NCI-H748 treated with DMSO at 0.1 percent for 48 hours (cell line): ENCODE results near the gene BAZ1B.
"Not testable (repeated sequence)": the region's sequence is repeated elsewhere in the genome, so short reads cannot be mapped to it uniquely, and the experiment has no call there.

Experiments
- DNase-seq: peaks from one replicate; lab custom pipeline; 2025; lab: John Stamatoyannopoulos, UW

The BAZ1B gene

GRCh38 chr7:73504920-73505319 lies 17.2 kb downstream of the BAZ1B start:
- DNase-seq, result no peak

- no peak for DNase-seq
Measured at GRCh38 chr7:73504017-73504416, 18.1 kb downstream of the BAZ1B start.

- DNase-seq, result no peak
Measured at GRCh38 chr7:73503229-73503628, 18.9 kb downstream of the BAZ1B start.

- DNase-seq, result no peak
Measured at GRCh38 chr7:73496626-73497025, 25.5 kb downstream of the BAZ1B start.

DNA sequence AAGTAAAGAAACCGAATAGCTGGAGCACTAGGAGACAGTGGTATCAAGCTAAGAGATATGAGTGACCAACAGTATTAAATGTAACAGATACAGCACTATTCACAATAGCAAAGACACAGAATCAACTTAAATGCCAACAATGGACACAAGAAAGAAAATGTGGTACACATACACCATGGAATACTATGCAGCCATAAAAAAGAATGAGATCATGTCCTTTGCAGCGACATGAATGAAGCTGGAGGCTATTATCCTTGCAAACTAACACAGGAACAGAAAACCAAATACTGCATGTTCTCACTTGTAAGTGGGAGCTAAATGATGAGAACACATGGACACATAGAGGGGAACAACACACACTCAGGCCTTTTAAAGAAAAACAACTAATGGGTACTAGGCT lies 26.6 kb downstream of the BAZ1B start:
- not testable (repeated sequence) for DNase-seq

DNA sequence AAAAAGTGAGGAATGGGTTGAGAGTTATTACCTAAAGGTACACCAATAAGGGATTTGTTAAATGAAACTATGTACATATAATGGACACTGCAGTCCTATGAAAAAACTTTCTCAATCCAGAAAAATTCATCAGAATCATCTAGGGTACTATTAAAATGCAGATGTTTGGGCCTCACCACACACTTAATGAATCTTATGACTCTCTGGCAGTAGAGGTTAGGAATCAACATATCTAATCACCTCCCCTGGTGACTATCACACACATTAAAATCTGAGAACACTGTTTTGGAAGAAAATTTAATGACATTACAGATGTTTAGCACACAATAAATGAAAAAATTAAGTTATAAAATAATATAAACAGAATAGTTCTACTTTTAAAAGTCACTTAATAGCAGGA lies 32.1 kb downstream of the BAZ1B start:
- DNase-seq, result no peak

- no peak for DNase-seq
Measured at GRCh38 chr7:73487486-73487885, 34.6 kb downstream of the BAZ1B start.

DNA sequence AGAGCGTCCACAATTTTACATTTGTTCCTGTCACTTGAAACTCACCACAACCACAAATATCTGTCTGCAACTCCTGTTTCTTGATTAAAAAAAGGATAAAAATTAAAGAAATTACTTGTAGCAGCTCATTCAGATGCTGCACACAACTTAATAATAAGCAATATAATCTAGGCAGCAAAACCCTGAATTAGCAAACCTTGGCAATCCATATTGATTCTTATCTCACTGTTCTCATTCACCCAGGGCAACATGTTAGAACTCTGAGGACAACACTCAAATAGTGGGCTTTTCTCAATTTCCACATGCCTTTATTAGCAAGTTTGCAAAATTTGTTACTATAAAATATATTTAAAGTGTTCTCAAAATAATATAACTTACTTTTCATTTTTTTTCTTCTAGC lies 38.9 kb downstream of the BAZ1B start:
- no peak for DNase-seq

DNA sequence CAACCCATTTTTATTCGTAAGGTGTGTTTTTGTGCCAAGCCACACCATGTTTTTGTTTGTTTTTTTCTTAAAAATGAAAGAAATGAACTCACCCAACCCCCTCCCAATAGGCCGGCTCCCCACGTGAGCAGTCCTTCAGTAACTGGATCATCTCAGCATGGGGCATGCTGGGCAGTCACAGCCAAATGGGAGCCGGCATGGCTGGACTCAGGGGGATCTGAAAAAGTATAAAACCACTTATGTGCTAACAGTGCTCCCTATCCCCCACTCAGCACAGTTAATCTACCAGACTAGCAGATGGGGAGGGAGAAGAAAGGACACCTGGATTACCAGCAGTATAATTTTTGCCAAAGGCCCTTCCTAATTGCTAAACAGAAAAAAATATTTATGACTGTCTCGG lies 39.3 kb downstream of the BAZ1B start:
- no peak for DNase-seq

DNA sequence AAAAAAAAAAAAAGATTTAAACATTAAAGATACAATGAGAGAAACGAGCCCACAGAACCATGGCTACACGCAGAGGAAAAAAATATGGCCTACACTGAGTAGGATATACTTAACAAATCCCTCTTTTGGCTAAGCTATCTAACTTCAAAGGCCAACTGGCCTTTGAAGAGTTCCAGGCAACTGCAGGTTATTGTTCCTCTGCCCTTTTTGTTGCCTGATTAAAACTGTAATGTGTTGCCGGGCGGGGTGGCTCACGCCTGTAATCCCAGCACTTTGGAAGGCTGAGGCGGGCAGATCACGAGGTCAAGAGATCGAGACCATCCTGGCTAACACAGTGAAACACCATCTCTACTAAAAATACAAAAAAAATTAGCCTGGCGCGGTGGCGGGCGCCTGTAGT lies 40.6 kb downstream of the BAZ1B start:
- not testable (repeated sequence) for DNase-seq

- no peak for DNase-seq
Measured at GRCh38 chr7:73478549-73478948, 43.5 kb downstream of the BAZ1B start.

GRCh38 chr7:73477376-73477775 lies 44.7 kb downstream of the BAZ1B start:
- no peak for DNase-seq

- DNase-seq, result no peak
Measured at GRCh38 chr7:73470208-73470607, 51.9 kb downstream of the BAZ1B start.

- not testable (repeated sequence) for DNase-seq
Measured at GRCh38 chr7:73467046-73467445, 55.0 kb downstream of the BAZ1B start.

DNA sequence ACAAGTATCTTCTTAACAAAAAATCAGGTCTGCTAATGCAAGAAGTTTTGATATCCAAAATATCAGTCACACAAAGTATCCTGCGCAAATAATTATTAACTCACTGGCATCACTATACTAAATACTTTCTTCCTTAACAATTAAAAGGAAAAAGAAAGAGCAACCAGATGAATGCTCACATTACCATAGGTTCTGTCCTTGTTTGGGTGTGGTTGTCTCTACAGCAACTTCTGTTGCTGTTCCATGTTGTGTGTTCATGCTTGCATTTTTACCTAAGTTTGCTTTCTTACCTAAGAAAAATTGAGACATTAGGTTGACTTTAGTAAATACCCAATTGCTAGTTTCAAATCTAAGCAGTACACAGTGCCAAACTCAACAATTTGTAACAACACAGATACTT lies 56.0 kb downstream of the BAZ1B start:
- no peak for DNase-seq

DNA sequence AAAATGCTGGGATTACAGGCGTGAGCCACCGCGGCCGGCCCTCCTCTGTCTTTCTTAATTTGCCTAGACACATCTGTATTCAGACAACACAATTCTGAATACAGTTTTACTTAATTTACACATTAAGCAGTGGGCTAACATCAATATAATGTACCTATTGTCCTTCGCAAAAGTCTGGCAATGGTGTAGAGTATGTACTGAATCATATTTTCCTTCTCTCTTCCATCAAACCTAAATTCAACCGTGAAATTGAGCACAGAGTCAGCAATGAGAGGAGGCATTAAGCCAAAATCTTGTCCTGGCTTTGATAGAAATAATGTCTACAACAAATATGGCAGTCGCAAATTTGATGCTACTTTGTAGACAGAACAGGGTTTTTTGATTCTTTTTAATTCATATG lies 58.1 kb downstream of the BAZ1B start:
- DNase-seq, result no peak

- no peak for DNase-seq
Measured at GRCh38 chr7:73463260-73463659, 58.8 kb downstream of the BAZ1B start.

DNA sequence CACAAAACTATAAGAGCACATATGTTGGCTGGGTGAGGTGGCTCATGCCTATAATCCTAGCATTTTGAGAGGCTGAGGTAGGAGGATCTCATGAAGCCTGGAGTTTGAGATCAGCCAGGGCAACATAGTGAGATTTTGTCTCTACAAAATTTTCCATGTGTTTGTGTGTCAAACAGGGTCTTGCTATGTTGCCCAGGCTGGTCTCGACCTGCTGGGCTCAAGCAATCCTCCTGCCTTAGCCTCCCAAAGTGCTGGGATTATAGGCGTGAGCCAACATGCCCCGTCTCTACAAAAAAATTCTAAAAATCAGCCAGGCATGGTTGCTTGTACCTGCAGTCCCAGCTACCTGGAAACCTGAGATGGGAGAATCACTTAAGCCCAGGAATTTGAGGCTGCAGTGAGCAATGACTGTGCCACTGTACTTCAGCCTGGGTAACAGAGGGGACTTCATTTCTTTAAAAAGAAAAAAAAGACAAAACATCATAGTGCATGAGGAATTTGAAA lies 60.3 kb downstream of the BAZ1B start:
- no peak for DNase-seq

GRCh38 chr7:73454424-73454823 lies 67.7 kb downstream of the BAZ1B start:
- DNase-seq, result no peak

GRCh38 chr7:73452999-73453635 lies 69.0 kb downstream of the BAZ1B start:
- no peak for DNase-seq

DNA sequence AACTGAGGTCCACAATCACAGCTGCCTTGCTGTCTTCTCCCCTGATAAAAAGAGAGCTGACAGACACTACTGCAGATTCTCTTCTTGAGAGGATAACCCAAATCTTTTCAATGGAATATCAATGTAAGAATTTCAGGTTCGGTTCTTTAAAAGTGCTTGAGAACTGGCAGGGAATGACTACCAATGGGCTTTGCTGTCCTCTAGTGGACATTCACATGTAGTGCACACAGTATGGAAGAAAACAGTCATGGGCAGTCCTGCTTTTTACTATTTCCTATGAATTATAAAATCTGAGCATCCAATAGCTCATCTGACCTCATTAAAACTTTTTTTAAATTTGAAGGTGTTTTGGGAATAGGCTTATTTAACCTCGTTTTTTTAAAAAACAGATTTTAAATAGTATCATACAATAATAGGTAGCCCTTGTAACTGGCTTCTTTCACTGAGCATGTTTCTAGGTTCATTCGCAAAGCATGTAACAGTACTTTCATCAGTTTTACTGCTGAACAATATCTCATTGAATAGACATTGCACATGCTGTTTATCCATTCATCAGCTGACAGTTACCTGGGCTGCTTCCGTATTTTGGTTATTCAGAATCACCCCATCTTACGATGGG lies 70.2 kb downstream of the BAZ1B start:
- DNase-seq, result peak; percentile 40

- DNase-seq, result no peak
Measured at GRCh38 chr7:73449422-73449821, 72.7 kb downstream of the BAZ1B start.

DNA sequence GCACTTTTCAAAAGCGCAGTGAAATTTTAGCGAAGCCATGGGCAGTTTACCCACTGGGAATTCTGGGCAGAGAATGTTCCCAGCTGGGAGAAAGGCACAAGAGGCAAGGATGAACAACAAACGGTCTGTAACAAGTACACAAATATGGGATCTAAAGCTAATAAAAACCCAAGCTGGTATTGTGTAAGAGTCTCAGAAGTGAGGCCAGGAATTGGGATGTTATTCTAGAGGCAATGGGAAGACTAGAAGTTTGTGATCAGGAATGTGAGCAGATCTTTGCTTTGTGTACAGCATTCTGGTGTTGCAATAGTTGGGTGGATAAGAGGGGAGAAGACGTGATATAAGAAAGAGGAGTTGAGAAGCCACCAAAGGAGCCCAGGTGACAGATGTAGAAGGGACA lies 73.5 kb downstream of the BAZ1B start:
- no peak for DNase-seq
